ENCODE measurements around the gene SRGAP1. TPM values are rescaled to one million over a fixed set of nuclear protein-coding genes. Genes with fewer than 3 reads are reported as not detected.

Gene SRGAP1
- total RNA-seq, 1 donor from 2014 or later, result 14.8 TPM

DNA sequence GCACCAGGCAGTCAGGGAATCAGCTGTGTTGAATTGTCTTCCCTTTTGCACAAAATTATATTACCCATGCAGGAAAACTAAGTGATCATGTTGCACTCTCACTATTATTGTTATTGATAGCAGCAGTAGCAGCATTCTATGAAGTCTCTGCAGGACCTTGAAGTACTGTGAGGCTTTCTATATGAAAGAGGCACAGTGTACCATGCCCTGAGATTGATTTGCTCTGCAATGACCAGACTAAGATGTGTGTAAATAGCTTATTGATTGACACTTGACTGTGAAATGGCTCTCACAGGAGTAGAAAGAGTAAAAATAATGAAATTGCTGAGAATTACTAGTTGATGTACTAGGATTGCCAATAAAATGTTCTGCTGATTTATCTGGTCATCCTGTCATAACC is 277.7 kb downstream of the SRGAP1 start:
- no peak overlapping the region for H3K4me3 Mint-ChIP-seq
- H3K9me3 Mint-ChIP-seq, result no peaks in the 10 kb centered on the region

DNA sequence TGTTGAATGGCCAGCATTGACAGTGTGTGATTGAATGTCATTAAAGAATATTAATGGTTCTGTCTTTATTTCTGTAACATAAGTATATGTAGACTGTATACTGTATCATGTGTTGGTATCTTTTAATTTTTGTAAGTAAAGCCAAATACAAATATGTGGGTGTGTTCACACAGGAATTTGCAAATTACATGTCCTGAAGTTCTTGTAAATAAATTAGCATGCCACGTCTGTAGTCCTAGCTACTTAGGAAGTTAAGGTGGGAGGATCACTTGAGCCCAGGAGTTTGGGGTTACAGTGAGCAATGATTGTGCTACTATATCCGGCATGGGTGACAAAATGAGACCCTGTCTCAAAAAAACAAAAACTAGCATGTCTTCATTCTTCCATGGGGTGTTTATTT is 278.5 kb downstream of the SRGAP1 start:
- Mint-ChIP-seq H3K4me3 (no peak overlapping the region), H3K9me3 (no peaks in the 10 kb centered on the region), H3K27ac (ENCODE audit: unreplicated experiment) (no peak overlapping the region), H3K27me3 (ENCODE audit: low read depth) (no peaks in the 10 kb centered on the region), H3K36me3 (ENCODE audit: low read depth) (peaks cover 6% of the 10 kb centered on the region), H3K4me1 (peaks cover 10% of the 10 kb centered on the region)
- TF ChIP-seq, protein P1, sequence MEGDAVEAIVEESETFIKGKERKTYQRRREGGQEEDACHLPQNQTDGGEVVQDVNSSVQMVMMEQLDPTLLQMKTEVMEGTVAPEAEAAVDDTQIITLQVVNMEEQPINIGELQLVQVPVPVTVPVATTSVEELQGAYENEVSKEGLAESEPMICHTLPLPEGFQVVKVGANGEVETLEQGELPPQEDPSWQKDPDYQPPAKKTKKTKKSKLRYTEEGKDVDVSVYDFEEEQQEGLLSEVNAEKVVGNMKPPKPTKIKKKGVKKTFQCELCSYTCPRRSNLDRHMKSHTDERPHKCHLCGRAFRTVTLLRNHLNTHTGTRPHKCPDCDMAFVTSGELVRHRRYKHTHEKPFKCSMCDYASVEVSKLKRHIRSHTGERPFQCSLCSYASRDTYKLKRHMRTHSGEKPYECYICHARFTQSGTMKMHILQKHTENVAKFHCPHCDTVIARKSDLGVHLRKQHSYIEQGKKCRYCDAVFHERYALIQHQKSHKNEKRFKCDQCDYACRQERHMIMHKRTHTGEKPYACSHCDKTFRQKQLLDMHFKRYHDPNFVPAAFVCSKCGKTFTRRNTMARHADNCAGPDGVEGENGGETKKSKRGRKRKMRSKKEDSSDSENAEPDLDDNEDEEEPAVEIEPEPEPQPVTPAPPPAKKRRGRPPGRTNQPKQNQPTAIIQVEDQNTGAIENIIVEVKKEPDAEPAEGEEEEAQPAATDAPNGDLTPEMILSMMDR (conservative IDR thresholded peaks at IDR 0.05), result no peak
- DNase-seq (ENCODE audit: low read depth, low spot score), result no peak

More for the DNA sequence above, 277.7 kb downstream of the SRGAP1 start:
- DNase-seq (ENCODE audit: low read depth, low spot score), result no peak
- Mint-ChIP-seq H3K4me1 (peaks cover 10% of the 10 kb centered on the region), H3K27me3 (ENCODE audit: low read depth) (no peaks in the 10 kb centered on the region), H3K27ac (ENCODE audit: unreplicated experiment) (no peak overlapping the region), H3K36me3 (ENCODE audit: low read depth) (peaks cover 2% of the 10 kb centered on the region)
- TF ChIP-seq, protein P1 (conservative IDR thresholded peaks at IDR 0.05), result no peak

DNA sequence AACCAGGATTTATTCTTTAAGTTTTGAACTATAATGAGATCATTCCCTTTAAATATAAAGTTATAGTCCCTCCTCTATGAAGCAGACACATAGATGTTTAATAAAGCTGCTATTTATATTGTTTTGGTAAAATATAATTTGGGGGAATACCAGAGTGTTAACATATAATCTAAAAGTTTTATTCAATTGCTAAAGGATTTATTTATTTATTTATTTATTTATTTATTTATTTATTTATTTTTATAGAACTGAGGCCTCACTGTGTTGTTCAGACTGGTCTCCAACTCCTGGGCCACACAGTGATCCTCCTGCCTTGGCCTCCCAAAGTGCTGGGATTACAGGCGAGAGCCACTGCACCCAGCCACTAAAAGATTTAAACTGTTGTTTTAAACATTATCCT is 278.9 kb downstream of the SRGAP1 start:
- H3K36me3 Mint-ChIP-seq (ENCODE audit: low read depth), result peaks cover 6% of the 10 kb centered on the region
- no peak overlapping the region for H3K4me3 Mint-ChIP-seq
- DNase-seq (ENCODE audit: low read depth, low spot score), result no peak
- peaks cover 10% of the 10 kb centered on the region for H3K4me1 Mint-ChIP-seq
- H3K27ac Mint-ChIP-seq (ENCODE audit: unreplicated experiment), result no peak overlapping the region
- TF ChIP-seq, protein P1 (conservative IDR thresholded peaks at IDR 0.05), result no peak
- no peaks in the 10 kb centered on the region for H3K9me3 Mint-ChIP-seq
- no peaks in the 10 kb centered on the region for H3K27me3 Mint-ChIP-seq (ENCODE audit: low read depth)

DNA sequence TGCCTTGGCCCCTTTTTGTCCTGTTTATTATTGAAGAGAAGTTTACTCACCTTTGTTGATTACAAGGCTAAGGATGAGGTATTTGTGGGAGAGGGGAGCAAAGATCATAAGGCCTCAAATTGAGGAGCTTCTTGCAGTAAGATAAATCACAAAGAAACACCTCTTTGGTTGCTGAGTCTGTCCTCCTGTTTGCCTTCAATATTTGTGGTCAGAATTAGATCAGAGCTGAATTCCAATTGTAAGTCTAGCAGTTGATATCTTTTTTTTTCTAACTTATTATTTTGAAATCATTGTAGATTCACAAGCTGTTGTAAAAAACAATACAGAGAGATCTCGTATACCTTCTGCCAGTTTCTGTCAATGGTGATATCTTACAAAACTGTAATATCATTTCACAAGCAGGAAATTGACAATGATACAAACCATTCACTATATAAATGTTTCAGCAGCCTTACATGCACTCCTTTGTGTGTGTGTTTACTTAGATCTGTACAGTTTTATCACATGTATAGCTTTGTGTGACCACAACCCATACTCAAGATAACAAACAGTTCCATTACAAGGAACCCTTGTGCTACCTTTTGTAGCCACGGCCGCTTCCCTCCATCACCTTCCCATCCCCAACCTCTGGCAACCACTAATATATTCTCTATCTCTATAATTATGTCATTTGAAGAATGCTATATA is 280.2 kb downstream of the SRGAP1 start:
- Mint-ChIP-seq H3K4me3 (no peak overlapping the region), H3K27me3 (ENCODE audit: low read depth) (no peaks in the 10 kb centered on the region), H3K36me3 (ENCODE audit: low read depth) (peaks cover 13% of the 10 kb centered on the region), H3K27ac (ENCODE audit: unreplicated experiment) (no peak overlapping the region), H3K9me3 (peaks cover 2% of the 10 kb centered on the region), H3K4me1 (peaks cover 10% of the 10 kb centered on the region)
- no peak for DNase-seq (ENCODE audit: low read depth, low spot score)
- TF ChIP-seq, protein P1 (conservative IDR thresholded peaks at IDR 0.05), result no peak

DNA sequence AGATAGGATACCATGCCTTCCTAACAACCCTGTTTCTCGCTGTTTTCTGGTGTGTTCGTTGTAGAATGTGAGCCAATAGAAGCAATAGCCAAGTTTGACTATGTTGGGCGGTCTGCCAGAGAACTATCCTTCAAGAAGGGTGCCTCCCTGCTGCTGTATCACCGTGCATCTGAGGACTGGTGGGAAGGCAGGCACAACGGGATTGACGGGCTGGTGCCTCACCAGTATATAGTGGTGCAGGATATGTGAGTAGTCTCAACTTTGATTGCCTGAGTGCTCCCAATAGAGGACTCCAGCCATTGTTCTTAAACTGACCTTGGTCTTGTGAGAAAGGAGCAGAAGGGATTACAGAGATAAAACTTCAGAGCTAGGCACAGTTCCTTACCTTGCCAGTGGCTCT is 281.4 kb downstream of the SRGAP1 start:
- H3K9me3 Mint-ChIP-seq, result peaks cover 3% of the 10 kb centered on the region
- DNase-seq (ENCODE audit: low read depth, low spot score), result no peak
- H3K27me3 Mint-ChIP-seq (ENCODE audit: low read depth), result no peaks in the 10 kb centered on the region
- no peak overlapping the region for H3K27ac Mint-ChIP-seq (ENCODE audit: unreplicated experiment)
- H3K36me3 Mint-ChIP-seq (ENCODE audit: low read depth), result peaks cover 21% of the 10 kb centered on the region
- TF ChIP-seq, protein P1 (conservative IDR thresholded peaks at IDR 0.05), result no peak
- no peak overlapping the region for H3K4me3 Mint-ChIP-seq
- peaks cover 10% of the 10 kb centered on the region for H3K4me1 Mint-ChIP-seq
